Fibroblast of peridontal ligament (primary cell): Measurements from ENCODE around the gene RASSF5.
"Not testable (repeated sequence)": the region's sequence is repeated elsewhere in the genome, so short reads cannot be mapped to it uniquely, and the experiment has no call there.

ENCODE experiments used
- DNase-seq: peaks from one replicate; pipeline ENCODE4 v3.0.0-alpha.2; 2010; ENCODE audit errors: extremely low read depth

RASSF5 gene

DNA sequence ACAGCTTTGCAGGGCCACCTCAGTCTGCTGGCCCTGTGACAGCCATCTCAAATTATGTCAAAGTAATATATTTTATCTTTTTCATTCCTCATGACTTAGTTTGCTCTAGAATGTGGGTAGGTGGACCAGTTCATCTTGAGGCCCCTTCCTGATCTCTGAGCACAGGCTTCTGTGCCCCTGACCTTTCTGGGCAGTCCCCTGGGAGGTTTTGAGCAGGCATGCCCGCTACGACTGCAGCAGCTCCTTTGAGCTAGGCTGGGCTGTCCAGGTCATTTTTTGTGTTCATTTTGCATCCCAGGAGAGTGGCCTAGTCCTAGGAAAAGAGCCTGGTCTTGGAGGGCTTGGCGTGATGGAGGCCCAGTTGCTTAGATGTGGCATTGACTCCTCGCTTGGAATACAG is 62.2 kb downstream of the RASSF5 start:
- no peak for DNase-seq

GRCh38 chr1:206570529-206570928 is 63.2 kb downstream of the RASSF5 start:
- DNase-seq, result no peak

GRCh38 chr1:206572835-206573234 is 65.5 kb downstream of the RASSF5 start:
- no peak for DNase-seq

DNA sequence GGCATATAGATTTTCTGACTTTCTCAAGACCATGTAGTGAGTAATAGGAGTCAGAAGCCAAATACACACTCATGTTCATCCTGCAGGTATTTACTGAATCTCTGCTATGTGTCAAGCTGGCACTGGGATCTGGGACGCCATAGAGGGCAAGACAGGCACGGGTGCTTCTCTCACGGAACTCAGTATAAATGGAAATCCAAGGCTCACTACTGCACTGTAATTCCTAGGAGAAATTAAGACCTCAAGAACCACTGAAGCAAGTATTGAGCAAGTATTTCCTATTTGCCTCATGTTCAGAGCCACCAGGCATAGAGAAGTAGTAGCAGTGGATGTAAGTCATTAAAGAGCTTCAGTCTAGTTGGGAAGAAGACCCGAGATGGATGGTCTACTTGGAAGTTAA is 66.0 kb downstream of the RASSF5 start:
- DNase-seq, result no peak

DNA sequence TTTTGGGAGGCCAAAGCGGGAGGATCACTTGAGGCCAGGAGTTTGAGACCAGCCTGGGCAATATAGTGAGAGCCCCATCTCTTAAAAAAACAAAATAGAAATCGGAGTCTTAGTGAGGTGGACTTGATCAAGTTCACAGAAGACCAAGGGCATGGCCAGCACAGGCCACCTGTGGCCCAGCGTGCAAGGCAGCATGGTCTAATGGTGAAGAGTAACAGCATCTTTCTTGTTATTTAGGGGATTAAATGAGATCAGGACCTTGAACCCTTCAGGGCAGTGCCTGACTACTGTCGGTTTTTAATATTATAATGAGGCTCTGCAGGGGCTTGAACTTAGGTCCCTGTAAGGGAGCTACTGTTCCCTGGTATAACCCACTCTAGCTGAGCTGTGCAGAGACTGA is 66.4 kb downstream of the RASSF5 start:
- no peak for DNase-seq

DNA sequence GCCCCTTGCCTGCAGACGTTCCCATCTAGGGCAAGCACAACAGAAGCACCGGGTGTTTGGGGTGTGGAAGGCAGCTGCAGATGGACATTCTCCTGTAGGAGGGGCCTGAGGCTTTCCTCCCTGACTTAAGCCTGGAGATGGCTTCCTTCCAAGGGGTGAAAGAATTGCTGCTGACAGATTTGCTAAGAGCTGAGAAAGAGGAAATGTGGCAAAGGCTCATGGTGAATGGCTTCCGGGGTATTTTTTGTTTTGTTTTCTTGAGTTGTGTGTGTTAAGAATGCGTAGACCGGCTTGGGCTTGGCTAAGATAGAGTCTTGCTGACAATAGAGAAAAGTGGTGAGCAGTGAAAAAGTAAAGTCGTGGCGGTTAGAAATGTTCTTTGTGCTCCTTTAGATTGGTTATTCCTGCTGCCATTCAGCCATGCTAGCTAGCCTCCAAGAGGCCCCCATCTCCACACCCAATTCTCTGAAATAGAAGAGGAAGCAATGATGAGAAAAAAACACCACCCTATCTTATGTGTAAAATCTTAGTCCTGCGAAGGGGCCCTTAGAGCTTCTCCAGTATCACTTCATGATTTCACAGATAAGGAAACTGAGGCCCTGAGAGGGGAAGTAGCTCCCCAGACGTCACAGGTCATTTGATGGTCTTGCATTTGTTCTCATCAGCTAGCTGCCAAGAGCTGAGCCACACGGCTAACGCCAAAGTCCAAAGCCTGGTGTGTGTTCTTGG is 68.0 kb downstream of the RASSF5 start:
- DNase-seq, result peak; percentile 79

GRCh38 chr1:206575894-206576737 is 68.8 kb downstream of the RASSF5 start:
- DNase-seq, result no peak

DNA sequence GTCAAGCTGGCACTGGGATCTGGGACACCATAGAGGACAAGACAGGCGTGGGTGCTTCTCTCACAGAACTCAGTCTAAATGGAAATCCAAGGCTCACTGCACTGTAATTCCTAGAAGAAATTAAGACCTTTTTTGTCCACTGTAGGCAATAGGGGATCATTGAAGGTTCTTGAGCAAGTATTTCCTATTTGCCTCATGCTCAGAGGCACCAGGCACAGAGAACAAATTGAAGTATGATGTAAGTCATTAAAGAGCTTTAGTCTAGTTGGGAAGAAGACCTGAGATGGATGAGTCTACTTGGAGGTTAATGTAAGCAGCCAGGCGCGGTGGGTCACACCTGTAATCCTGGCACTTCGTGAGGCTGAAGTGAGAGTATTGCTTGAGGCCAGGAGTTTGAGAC is 70.3 kb downstream of the RASSF5 start:
- no peak for DNase-seq

- DNase-seq, result no peak
These were observed 71.0 kb downstream of the RASSF5 start for GRCh38 chr1:206578068-206578977.

- no peak for DNase-seq
These were observed 71.6 kb downstream of the RASSF5 start for GRCh38 chr1:206578978-206579374.

- peak; percentile 38 for DNase-seq
These were observed 72.6 kb downstream of the RASSF5 start for GRCh38 chr1:206579747-206580437.

DNA sequence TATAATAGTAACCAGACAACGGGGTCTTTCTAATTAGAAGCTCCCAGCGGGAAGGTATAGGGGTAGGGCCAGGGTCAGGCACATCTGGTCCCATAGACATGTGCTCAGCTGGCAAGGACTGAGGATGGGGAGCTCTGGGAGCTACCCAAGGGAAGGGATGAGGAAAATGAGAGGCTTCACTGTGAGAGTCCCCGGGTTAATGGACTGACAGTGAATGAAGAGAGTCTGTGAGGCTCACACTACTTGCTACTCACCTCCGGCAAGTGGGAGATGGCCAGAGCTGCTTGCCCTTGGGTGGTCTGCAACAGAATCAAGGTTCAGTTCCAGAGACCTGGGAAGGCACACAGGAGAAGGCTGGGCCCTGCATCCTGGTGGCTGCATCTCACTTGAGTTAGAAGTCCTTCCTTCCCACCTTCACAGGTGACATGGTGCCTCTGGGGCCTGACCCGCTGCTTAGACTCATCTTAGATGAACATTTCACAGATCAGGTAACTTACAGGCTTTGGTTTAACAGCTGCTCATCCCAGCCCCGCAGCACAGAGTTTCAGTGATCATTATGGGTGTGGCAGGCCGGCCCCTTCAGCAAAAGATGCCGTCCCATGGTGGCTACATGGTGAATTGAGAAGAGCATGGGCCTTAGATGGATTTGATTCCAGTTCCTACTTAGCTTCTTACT is 73.2 kb downstream of the RASSF5 start:
- DNase-seq, result no peak

GRCh38 chr1:206581114-206581497 is 73.8 kb downstream of the RASSF5 start:
- DNase-seq, result not testable (repeated sequence)

GRCh38 chr1:206581571-206581981 is 74.2 kb downstream of the RASSF5 start:
- no peak for DNase-seq

- no peak for DNase-seq
These were observed 75.2 kb downstream of the RASSF5 start for GRCh38 chr1:206582537-206582936.

GRCh38 chr1:206582971-206583706 is 75.8 kb downstream of the RASSF5 start:
- no peak for DNase-seq

- peak; percentile 74 for DNase-seq
These were observed 76.6 kb downstream of the RASSF5 start for GRCh38 chr1:206583707-206584648.

DNA sequence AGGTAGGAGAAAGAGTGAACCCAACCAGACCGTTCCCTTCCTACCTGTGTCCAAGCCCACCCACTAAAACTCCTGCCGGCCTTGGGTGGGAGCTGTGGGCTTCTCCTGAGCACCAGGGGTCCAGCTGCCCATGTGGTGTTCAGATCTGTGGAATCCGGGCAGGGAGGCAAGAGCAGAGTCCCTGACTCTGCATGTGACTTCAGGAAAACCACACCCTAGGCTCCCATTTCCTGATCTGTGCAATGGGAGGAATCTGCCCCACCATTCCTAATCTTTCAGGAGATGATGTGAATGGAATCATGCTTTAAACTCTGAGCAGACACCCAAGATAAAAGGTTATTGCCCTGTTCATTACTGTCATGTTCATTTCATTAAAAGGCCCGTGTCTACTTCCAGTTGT is 77.4 kb downstream of the RASSF5 start:
- DNase-seq, result no peak
